Measurements from ENCODE around the gene MPDZ.

MPDZ gene

DNA sequence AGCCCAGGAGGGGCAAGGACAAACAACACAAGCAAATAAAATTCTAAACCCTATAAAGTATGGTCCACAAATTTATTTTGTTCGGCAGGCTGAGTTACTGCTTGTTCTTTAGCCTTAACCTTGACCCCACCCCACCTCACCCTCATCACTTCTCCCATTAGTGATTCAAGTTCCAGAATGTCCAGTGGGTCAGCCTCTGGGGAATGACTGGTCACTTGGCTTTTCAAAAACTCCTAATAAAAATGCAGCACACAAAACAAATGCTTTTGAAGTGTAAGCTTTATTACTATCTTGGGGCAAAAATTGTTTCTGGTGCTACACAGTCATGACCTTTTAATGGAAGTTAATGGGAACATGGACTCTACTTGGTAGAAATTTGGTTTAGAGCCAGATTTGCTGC is 142.1 kb downstream of the MPDZ start:
- no peak for DNase-seq (ENCODE audit: low read depth in 3 of 3)

DNA sequence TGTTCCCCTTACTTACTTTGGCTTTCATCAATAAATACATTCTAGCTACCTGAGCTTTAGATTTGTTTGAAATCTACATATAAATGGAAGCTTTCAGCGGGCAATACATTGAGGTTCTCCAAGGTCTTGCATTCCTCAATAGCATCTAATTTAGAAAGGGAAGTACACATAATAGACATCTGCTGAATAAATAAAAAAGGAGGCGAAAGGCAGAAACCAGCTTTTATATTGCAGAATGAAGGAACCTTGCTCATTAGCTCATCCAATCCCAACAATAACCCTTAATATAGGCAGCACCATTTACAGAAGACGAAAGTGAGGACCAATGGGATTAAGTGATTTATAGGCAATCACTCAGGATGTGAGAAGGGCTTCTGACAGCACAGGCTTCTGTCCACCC is 147.5 kb downstream of the MPDZ start:
- no peak for DNase-seq (ENCODE audit: low read depth in 3 of 3)

DNA sequence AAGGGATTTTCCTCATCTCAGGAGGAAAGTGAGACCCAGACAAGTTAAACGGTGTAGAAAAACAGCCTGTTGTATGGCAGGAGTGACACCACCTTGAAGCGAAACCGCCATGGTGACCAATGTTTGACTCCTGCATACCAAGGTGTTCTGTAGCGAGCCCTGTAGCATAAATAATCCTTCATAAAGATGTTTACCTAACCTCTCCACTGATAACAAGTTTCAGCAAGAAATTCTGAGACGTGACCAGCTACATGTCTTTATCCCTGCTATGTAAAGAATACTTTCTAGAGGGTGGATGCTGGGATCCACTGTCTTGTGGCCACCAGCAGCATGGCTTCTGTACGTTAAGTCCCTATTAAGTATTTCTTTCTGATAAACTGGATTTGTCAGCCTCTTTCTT is 148.1 kb downstream of the MPDZ start:
- no peak for DNase-seq (ENCODE audit: low read depth in 3 of 3)

DNA sequence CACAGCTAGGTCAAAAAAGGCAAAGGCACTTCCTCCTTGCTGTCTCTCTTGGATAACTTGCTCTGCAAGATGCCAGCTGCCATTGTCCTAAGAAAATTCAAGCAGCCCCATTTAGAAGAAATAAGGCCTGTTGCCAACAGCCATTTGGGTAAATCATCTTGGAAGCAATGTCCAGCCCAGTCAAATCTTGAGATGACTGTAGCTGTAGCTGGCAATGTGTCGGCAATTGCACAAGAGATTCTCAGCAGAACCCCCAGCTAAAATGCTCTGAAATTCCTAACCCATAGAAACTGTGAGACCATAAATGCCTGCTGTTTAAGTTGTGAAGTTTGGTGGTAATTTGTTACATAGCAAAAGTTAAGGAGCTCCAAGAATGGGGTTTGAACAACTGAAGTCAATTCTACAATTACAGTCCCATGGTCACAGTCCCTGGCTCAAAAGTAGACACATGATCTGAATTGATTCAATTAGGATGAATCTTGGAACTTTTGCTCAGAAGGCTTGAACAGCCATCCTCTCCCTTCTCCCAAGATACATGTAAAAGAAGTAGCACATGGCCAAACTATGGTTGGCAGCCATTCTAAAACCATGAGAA is 151.1 kb downstream of the MPDZ start:
- DNase-seq (ENCODE audit: low read depth in 3 of 3) = no peak

DNA sequence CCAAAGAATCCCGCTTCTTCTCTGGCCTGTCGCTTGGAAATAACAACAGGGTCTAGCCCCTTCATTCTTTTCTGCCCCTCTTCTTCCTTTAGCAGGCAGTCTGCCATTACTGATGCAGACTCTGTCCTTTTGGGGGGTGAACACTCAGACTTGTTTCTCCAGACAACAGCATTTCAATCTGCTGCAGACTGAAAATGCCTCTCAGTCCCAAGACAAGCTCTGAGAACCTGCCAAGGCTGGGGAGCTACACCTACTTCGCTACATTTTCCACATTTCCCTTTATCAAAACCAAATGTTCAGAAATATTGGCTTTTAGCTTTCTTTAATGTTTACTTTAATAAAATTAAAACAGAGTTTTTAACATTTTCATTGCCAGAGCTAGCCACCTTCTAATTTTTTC is 152.4 kb downstream of the MPDZ start:
- DNase-seq (ENCODE audit: low read depth in 3 of 3) = no peak

DNA sequence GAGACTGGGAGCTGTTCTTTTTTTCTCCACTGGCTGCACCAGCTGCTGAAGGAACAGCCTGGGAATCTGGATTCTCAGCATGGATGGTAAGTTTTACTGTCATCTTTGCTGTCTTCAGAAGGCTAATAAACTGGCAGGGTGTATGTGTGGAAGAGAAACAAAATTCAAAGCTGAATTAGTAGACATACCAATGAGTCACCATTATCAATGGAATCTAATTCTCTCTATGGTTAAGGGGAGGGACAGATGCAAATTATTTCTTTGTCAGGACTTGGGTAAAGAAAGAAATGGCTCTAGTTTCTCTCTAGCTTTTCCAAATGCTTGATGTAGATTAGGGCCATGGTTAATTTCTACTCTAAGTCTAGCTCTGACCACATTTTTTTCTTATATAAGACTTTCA is 154.2 kb downstream of the MPDZ start:
- no peak for DNase-seq (ENCODE audit: low read depth in 3 of 3)

DNA sequence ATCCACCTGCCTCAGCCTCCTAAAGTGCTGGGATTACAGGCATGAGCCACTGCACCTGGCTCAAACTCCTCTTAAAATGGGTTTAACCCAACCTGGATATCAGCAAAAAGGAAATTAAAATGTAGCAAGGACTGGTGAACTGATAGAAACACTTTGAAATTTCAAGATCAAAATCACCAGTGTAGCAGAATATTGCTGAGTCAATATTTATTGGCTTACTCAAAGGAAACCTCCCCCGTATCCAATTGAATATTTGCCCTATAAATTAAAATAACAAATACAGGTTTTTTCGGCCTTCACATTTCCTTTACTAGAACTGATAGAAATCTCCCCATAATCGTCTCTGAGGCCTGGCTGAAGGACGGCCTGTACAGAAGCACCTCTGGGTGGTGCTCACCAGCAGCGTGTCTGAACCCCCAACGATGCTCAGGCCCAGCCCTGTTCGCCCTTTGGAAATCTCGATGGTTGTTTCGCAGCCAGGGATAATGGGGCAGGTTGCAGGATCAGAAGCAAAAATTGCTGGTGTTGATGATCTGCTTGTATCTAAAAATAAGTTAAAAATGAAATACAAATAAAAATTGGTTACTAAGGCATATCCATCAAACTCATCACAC is 156.6 kb downstream of the MPDZ start:
- DNase-seq (ENCODE audit: low read depth in 3 of 3) = no peak

DNA sequence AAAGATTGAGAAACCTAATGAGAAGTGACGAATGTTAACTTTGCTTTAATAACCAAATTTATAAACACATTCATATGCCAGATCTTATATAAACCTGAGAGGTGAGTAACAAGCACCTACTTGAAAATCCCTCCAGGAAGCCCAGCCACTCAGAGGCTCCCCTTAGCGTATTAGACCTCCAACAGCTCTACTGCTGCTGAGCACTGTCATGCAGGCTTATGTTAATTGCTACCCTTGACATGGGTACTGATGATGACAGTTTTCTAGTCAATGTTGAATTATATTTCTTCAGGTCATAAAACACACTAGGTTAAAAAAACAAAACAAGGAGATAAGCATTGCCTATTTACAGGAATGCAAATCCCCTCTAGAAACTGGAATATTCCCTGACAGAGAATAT is 161.2 kb downstream of the MPDZ start:
- DNase-seq (ENCODE audit: low read depth in 3 of 3) = no peak

DNA sequence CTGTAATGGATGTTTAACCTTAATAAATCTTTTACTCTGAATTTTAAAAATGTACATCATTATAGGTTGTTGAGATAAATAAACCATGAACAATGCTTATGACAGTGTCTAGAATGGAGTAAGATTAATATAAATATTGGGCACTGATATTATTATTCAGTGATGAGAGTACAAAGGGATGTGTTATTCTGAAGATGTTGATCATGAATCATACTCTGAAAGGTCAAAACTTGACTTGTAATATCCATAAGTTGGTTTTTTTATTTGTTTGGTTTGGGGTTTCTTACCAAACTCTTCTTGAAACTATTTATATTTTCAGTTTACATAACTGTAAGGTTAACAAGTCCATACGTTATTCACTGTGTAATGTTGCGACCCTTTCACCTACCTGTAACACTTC is 163.2 kb downstream of the MPDZ start:
- no peak for DNase-seq (ENCODE audit: low read depth in 3 of 3)

DNA sequence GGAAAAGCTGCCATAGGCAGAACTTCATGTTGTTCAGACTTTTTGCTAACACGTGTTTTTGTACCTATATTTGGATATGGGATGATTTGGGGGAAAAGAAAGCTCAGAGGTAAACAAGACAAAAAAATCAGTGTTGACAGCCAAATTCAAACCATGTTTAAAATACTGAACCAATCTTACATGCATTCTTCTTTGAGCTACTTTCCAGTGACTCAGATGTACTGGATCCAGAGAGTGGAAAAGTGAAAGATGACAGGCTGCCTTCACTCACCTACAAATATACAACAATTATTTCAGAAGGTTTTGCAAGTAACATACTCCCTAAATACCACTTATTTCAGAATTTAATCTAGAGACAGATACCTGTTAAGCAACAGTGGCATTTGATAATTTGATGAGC is 165.7 kb downstream of the MPDZ start:
- no peak for DNase-seq (ENCODE audit: low read depth in 3 of 3)

DNA sequence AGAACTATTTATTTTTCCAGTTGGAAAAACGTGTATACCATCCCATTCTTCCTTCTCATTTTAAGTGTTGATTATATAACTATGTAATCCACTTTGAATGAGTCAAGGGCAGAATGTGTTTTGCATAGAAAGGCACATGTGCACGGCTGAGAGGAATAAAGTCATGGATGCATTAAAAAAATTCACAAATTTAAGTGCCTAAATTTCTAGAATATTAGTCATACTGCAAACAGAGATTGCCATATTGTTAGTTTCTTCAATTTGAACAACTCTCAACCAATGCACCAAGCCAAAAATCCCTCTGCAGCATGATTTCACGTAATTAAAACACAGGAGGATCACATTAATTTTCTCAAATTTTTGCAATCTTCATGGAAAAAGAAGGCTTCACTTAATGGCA is 166.3 kb downstream of the MPDZ start:
- no peak for DNase-seq (ENCODE audit: low read depth in 3 of 3)

DNA sequence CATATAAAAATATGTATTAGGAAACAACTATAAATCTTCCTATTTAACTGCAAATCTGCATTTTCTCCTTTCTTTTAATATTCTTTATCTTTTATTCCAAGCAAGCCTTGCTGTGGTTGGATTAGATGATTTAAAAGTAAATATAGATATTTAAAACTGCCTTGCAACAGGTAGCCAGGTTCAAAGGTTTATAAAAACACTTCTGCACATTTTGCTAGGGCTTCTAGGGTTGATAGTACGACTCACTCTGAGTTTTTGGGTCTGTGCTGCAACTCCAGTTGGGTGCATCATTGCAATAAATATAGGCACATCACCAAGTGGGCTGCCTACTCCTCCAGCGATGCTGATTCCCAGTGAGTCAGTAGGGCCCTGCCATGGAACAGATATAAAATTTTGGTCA is 167.7 kb downstream of the MPDZ start:
- DNase-seq (ENCODE audit: low read depth in 3 of 3) = no peak

DNA sequence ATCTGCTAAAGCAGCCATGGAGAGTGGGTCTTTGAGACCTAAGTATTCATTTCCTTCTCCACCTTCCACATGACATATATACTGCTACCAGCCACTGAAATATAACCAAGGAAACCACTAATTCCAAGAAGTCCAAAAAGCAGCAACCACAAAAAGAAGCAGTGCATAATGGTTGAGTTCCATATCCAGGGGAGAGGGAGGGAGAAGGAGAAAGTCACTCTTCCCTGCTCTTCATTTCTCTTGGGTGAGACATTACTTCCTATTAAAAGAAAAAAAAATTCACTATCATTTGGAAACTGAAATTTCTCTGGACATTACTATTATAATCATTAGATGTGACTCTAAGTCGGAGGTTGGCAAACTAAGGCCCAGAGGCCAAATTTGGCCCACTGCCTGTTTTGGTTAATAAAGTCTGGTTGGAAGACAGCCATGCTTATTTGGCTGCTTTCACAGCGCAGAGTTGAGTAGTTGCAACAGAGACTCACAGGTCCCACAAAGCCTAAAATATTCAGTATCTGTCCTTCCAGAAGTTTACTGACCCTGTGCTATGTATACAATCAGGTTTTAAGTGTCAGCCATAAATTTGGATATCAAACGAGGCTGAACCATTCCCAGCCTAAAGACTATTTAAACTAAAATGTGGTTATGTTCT is 168.6 kb downstream of the MPDZ start:
- DNase-seq (ENCODE audit: low read depth in 3 of 3) = no peak

DNA sequence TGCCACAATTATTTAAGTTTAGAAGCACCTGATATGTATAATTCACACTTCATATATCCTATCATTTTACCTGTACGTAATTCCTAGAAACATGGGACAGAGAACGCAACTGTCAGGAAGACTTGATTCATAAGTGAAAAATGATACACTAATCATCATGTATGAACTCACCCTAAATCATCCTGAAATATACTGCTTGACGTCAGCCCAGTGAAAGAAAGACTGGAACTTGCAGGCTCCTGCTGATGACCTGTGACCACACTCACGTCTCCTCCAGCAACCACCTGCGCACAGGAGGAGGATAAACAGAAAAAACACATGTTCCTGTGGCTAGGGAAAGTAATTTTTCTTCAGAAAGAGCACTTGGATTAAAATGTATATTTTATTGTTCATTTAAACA is 169.7 kb downstream of the MPDZ start:
- DNase-seq (ENCODE audit: low read depth in 3 of 3) = no peak

DNA sequence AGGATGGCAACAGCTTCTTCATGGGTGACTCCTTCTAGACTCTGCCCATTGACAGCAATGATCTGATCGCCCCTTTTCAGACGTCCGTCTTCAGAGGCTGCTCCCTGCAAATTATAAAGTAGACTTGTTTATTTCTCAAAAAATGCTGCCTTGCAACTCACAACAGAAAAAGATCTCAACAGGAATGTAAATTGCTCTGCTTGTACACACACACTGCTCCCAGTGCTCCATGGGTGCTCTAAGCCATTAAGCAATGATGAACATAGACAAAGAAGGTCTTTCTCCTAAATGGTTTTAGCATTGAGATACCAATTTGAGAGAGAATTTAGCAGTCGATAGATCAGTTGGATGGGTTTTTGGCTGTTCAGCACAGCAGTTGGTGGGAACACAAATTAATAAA is 172.5 kb downstream of the MPDZ start:
- DNase-seq (ENCODE audit: low read depth in 3 of 3) = no peak

DNA sequence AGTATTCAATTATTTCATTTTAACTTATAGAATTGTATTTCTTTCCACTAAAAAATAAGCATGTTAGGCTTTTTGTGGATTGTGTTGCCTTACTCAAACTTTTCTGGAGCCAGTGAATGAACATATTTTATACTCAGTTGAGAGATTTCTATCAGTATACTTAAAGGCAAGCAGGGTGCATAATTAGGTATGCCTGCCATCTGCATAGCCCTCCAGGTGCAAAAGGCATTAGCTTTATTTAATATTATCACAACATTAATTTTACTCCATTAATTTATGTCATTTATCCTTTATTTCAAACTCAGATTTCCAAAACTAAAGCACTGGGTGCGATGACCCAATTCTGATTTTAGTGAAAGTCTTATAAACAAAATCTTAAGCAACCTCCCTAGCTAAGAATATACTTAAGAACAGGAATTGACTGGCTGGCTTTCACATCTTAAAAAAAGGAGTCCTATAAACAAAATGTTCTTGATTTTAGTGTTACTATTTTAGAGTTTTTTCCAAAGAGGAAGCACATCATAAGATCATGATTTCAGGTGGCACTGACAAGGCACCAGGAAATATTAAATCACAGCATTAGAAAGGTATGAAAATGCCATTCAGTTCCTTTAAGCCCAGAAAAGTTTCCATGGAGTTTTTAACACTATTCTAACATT is 178.4 kb downstream of the MPDZ start:
- DNase-seq (ENCODE audit: low read depth in 3 of 3) = no peak

DNA sequence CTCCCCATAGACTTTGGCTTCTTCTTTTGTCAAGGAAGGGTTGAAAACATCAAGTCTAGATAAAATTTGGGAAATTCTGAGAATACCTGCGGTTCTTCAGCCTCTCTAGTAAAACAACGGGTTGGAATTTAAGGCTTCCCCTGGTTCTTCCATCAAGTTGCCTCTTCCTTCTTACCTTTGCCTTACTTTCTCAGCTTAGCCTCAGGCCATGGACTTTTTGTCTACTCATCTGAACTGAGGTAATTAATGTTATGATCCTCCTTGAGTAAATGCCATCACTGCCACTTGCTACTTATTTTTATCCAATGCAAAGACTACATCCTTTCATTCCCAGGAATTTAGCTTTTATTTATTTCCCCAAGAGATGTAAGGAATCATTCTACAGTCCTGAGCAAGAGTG is 184.4 kb downstream of the MPDZ start:
- no peak for DNase-seq (ENCODE audit: low read depth in 3 of 3)

DNA sequence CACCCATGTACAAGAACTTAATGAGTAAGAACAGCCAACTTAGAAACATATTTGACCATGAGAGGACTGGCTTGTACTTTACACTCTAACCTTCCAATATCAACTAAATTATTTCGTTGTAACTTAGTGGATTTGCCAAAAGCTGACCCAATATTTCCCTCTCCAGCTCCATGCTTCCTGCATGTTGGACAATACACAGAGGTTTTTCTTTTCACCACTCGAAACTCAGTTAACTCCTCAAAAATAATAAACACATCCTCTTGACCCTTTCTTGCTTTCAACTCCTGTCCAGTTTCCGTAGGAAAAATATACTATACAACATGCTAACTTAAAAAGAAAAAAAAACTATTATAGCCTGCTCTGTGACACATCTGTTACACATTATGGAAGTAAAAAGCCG is 188.9 kb downstream of the MPDZ start:
- no peak for DNase-seq (ENCODE audit: low read depth in 3 of 3)

DNA sequence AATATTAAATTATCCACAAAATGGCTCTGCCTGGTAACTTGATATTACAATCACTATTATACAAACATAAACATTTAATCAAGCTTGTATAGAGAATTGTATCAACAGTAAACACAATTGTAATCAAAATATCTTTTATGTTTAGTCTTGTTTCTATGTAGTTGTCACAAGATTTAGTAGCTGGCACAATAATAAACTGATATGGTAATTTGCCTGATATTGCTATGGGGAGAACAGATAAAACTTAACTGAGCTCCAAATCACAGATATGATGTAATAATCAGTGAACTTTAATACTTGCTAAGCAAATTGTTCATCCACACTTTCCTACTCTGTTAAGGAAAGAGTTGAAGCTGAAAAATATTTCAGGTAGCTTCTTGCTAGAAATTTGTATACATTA is 189.8 kb downstream of the MPDZ start:
- DNase-seq (ENCODE audit: low read depth in 3 of 3) = no peak

DNA sequence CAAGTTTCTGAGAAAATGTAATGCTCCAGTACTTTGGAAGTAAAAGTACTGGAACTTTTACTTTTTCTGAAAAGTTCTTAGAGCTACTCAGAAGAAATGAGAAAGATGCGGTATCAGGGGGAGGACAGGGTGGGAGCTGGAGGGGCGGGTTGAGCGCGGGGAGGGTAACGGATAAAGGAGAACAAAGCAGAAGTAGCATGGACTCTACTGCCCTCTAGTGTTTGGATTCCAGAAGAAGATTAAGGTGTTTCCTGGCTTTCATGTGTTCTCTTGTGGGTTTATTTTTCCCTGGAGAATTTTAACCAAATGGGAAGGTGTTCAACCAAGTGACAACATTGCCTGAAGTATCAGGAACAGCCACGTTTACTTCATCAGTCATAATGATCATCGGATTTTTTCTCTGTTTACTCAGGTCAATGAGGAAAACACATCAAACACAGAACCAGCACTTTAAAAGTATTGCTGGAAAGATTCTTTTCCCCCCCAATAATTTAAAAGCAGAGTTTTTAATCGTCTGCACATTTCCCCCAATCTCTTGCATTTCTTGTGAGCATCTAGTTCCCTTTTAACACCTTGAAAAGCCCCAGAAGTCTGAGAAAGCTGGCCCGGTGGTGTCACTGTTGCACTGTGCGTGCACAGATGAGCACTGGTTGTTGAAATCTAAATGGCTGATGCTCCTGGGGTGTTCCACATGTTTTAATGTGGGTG is 190.6 kb downstream of the MPDZ start:
- DNase-seq (ENCODE audit: low read depth in 3 of 3) = no peak

DNA sequence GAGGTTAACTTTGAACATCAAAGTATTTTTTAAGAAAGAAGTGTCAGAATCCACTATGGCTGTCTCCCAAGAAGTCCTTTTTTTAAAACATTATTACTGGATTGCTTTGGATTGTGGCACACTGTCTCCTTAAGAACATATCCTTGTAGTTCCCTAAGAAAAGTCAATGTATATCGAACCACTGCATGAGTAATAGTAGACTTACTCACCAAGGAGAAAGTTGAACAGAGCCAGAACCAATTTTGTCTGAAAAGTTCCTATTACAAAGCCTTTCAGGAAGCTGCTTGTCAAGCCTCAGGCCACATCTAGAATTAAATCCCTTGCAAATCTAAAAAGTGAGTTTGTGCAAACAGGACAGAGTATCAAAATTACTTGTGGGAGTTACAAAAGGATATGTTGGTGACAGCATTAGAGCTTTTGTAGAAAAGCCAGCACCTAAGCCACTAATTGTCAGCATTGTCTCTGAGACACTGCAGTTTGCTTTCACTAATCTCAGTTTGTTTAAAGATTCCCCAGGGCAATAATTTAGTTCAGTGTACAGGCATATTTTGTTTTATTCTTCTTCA is 195.4 kb downstream of the MPDZ start:
- DNase-seq (ENCODE audit: low read depth in 3 of 3) = no peak

DNA sequence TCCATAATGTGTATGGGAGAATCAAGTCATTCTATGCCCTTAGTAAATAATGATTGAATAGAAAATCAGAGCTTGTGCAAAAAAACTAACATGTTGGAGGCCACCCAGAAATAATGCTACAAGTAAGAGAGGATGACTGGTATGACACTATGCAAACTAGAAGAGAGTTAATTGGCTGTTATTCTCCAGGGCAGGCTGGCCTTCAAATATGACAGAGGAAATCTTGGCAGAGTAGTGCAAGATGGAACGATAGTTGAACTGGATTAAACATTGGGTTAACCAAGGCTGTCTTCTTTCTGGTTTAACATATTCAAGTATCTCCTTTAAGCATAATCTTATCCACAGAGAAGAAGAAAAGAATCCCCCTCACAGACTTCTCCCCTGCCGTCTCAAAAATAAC is 196.1 kb downstream of the MPDZ start:
- no peak for DNase-seq (ENCODE audit: low read depth in 3 of 3)

All from stimulated activated CD4-positive, alpha-beta T cell treated with anti-CD3 and anti-CD28 coated beads, TNF-alpha, amount 100 ng/mL, for 48 hours (primary cell).